HL-60 (cell line): ENCODE data around the gene APBB2.

Experiments used
- DNase-seq, 2 experiments: peaks; one replicate each; pipeline ENCODE4 v3.0.0-alpha.2; 2010 to 2020; ENCODE audit warnings: low read depth in 1 of 2, low spot score in 1 of 2
- H3K27ac ChIP-seq: fragments of 250-450 bp; sonication (Bioruptor Pico); replicated peaks from 2 replicates; pipeline ENCODE4 v1.5.1; 2020; ENCODE audit warnings: mild to moderate bottlenecking, moderate library complexity
- H3K27me3 ChIP-seq: fragments of 250-450 bp; sonication (Bioruptor Pico); 2 replicates; pipeline ENCODE4 v1.5.1; 2021; ENCODE audit warnings: mild to moderate bottlenecking, moderate library complexity; ENCODE audit not compliant: insufficient read depth, poor library complexity, severe bottlenecking
- H3K4me3 ChIP-seq: replicated peaks from 2 replicates; pipeline ENCODE4 v1.5.1; 2011; ENCODE audit warnings: mild to moderate bottlenecking, control low read depth, low read length; ENCODE audit not compliant: insufficient read depth
- CTCF ChIP-seq: IDR thresholded peaks from one replicate; pipeline ENCODE4 v1.5.1; 2011; ENCODE audit warnings: low read length, control low read depth, inconsistent platforms; ENCODE audit not compliant: insufficient read depth
- GABPA ChIP-seq: IDR thresholded peaks from 2 replicates; pipeline ENCODE4 v1.6.1; 2012; ENCODE audit warnings: low read depth
- POLR2AphosphoS5 ChIP-seq: IDR thresholded peaks from 2 replicates; pipeline ENCODE4 v1.6.1; 2012; ENCODE audit warnings: low read depth
- REST ChIP-seq: IDR thresholded peaks from 2 replicates; pipeline ENCODE4 v1.6.1; 2012; ENCODE audit warnings: low read depth; ENCODE audit not compliant: insufficient replicate concordance
- SPI1 ChIP-seq: IDR thresholded peaks from 2 replicates; pipeline ENCODE4 v1.6.1; 2012; ENCODE audit warnings: low read depth, mild to moderate bottlenecking, borderline replicate concordance

APBB2 gene

GRCh38 chr4:41227902-41228301 is 13.6 kb upstream of the APBB2 start:
- no peak for DNase-seq
- Histone ChIP-seq H3K27ac (no peak overlapping the region), H3K27me3 (no peaks in the 10 kb centered on the region), H3K4me3 (no peak overlapping the region)
- TF ChIP-seq CTCF (no peak), POLR2AphosphoS5 (no peak), SPI1 (no peak), GABPA (no peak), REST (no peak)

- Histone ChIP-seq H3K27me3 (peaks cover 9% of the 10 kb centered on the region), H3K4me3 (no peak overlapping the region), H3K27ac (no peak overlapping the region)
- no peak for DNase-seq
- no peak for TF ChIP-seq SPI1
- no peak for TF ChIP-seq CTCF
Observed at GRCh38 chr4:41221850-41222645, 7.7 kb upstream of the APBB2 start.

- peaks cover 29% of the 10 kb centered on the region for H3K27me3 ChIP-seq
- no peak for DNase-seq
- TF ChIP-seq REST (no peak), POLR2AphosphoS5 (no peak), CTCF (no peak), SPI1 (no peak), GABPA (no peak)
- no peak overlapping the region for H3K4me3 ChIP-seq
- no peak overlapping the region for H3K27ac ChIP-seq
Observed at GRCh38 chr4:41219421-41219950, 5.1 kb upstream of the APBB2 start.
